Activated CD4-positive, alpha-beta T cell treated with anti-CD3 and anti-CD28 coated beads, Interleukin-2, Interleukin-6, amounts not matched to agents 100 ng/mL and 50 ng/mL, durations not matched to agents 16 hours and 8 hours (primary cell): ENCODE data around the gene LPO.
A peak's percentile ranks its signal among the peaks of the same experiment; 100 is the strongest.

Experiments used
- DNase-seq: peaks from one replicate; pipeline ENCODE4 v3.0.0-alpha.2; 2020

The LPO gene

GRCh38 chr17:58306131-58306951, 68.0 kb downstream of the LPO start:
- no peak for DNase-seq

GRCh38 chr17:58307468-58308172, 69.2 kb downstream of the LPO start:
- DNase-seq: no peak

GRCh38 chr17:58308173-58308984, 70.0 kb downstream of the LPO start:
- no peak for DNase-seq

- no peak for DNase-seq
Observed at GRCh38 chr17:58308985-58309917, 70.9 kb downstream of the LPO start.

GRCh38 chr17:58309918-58310259, 71.5 kb downstream of the LPO start:
- DNase-seq: no peak

- DNase-seq: no peak
Observed at GRCh38 chr17:58310511-58311428, 72.4 kb downstream of the LPO start.

- no peak for DNase-seq
Observed at GRCh38 chr17:58311429-58311894, 73.1 kb downstream of the LPO start.

- no peak for DNase-seq
Observed at GRCh38 chr17:58312021-58312630, 73.7 kb downstream of the LPO start.

GRCh38 chr17:58312829-58313228, 74.4 kb downstream of the LPO start:
- DNase-seq: no peak

- DNase-seq: no peak
Observed at GRCh38 chr17:58313815-58314705, 75.7 kb downstream of the LPO start.

- DNase-seq: no peak
Observed at GRCh38 chr17:58314706-58315015, 76.3 kb downstream of the LPO start.

- DNase-seq: no peak
Observed at GRCh38 chr17:58315281-58315711, 76.9 kb downstream of the LPO start.

GRCh38 chr17:58315750-58316149, 77.4 kb downstream of the LPO start:
- no peak for DNase-seq

GRCh38 chr17:58316260-58316960, 78.0 kb downstream of the LPO start:
- DNase-seq: no peak

GRCh38 chr17:58317421-58318064, 79.2 kb downstream of the LPO start:
- peak; percentile 90 for DNase-seq

- DNase-seq: no peak
Observed at GRCh38 chr17:58318065-58318481, 79.7 kb downstream of the LPO start.
